HK-2 (cell line): ENCODE data around the gene EML1.

Source experiments
- DNase-seq: peaks from one replicate; pipeline ENCODE4 v3.0.0-alpha.2; 2018; ENCODE audit not compliant: unreplicated experiment

The EML1 gene

DNA sequence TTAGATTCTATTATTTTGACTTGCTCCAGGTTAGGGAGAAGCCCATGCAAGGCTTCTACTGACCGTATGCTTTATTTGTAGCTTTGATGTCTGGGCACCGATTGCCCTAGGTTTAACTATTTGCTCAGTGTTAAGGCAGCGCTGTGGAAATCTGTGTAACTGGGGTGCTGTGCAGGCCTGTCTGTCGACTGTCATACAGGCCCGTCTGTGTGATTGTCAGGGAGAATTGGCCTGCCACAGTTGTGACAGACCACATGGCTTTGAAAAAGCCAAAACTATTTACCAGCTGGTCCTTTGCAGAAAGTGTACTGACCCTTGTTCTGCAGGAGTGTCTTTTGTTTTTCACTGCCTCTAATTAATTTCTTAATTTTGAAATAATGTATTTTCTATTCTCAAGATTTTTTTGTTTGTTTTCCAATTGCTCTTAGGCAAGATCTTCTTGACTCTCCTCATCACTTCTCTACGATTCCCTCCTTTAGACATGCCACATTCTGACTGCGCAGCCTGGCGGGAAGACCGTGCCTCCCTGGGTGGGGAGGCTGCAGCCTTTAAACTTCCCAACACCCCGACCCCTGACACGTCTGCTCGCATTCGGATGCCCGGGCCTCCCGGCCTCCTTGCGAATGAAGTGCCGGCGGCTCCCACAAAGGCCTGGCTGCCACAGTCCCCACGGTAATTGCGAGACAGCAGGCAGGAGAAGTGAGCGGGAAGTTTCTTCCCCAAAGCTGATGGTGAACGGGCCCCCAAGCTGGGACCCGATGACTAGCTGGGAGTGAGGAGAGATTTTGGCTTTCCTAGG lies 173.0 kb downstream of the EML1 start:
- DNase-seq: no peak

DNA sequence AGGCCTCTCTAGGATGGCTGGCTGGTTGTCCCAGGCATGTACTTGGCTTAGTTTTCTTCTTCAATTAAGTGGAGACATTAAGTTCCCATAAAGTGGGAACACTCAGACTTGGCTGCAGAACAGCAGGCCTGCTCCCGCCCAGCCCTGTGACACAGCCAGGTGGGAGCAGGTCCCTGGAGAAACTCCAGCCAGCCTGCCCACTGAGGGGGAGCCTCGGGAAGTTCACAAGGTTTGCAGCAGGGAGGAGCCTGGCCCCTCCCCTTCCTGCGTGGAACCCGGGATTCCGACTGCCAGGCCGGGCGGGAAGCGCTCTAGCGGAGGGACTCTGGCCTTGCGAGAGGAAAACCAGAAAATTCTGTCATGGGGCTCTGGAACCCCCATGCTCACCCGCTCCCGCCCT lies 173.7 kb downstream of the EML1 start:
- DNase-seq: no peak

DNA sequence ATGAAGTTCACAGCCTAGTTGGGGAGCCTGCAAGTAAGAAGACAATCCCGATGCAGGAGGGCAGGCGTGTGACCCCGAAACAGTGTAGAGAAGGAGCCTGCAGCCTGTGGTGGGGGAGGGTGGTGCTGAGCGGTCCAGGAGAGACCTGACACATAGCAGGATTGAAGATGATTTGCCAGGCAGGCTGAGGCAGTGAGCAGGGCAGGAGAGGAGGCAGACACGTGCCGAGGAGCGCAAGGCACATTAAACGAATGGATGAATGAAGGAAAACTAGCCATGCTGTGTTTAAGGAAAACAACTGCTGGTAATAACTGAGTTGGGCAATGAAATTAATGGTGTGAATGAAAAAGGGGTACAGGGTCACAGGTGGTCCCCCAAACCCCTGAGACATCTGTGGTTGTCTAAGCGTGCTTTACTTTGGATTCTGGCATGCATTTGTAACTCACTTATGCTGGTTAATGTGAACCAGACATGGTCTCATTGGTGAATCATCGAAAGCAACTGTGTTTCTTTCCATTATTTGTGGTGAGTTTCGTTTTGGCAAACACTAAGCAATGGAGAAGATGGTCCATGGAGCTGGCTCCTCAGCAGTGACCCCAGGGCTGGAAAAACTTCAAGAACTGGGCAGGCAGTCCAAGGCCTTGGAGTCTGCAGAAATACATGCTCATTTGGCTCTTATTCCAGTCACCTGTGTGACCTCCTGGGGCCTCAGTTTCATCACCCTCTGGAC lies 175.1 kb downstream of the EML1 start:
- DNase-seq: no peak

DNA sequence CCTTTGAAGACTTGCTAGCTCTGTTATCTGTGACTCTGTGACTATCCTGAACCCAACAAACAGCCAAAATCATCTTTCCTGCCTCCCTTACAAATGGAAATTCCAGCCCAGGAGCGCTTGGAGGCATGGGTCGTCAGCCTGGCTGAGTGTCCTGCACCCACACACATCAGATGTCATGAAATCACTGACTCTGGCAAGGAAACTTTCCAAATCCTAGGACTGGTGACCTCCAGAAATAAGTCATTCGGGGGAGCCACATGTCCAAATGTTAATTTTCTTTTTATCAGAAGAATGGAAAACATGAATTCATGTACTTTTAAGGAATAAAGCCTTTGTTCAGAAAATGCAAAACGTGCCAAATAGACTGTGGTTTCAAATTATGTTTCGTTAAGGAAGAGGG lies 175.7 kb downstream of the EML1 start:
- DNase-seq: no peak

DNA sequence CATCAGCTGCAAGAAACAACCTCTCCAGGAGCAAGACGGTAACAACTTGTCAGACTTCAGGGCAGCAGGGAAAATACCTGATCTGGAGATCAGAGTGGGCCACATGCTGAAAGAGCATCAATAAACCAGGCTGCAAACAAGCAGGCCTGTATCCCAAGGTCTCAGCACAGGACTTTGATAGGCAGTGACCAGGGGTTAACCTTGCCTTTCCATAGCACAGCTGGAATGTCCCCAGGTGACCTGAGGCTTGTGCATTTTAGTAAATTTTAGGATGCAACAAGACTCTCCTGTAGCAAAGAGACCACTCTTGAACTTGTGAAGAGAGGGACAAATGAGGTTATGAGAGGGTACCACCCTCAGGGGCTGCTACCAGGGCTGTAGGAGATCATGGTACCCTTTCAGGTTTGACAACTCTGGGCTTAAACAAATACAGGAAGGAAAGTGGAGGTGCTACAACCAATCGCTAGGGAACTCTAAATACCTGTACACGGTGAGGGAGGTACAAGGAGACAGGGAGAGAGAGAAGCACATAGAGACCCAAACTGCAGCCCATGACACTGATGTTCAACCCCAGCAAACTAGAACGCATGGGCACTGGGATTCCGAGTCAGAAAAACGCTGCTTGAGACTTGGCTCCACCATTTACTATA lies 176.6 kb downstream of the EML1 start:
- no peak for DNase-seq

DNA sequence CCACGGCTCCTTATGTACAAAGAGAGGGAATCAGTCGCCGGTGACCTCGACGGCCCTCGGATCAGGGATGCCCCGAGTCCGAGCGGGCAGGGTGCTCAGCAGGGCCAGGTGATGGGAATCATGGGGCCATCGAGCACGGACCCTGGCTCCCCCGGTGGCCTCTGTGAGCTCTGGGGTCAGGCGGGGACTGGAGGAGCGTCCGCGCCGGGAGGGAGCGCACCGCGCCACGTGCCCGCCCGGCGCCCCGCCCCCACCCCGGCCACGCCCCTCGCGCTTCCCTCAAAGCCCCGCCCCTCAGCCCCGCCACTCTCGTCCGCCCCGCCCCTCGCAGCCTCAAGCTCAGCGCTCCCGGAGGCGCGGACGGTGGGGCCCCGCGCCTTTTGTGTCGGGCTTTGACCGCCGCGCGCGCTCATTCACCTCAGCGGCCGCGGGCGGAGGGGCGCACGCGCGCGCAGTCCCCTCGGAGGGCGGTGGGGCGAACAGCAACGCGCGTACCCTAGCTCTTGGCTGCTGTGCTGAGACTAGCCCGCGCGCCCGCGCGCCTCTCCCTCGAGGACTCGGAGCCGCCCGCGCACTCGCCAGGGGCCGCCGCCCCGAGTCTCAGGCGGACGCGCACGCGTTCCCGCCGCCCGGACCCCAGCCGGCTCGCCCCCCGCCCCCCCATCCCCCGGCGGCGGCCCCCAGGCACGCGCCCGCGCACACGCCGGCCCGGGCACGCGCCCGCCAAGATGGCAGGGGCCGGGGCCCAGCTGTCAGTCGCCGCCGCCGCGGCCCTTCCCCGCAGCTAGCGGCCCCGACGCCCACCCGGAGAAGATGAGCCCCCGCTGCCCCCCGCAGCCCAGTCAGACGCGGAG lies 178.1 kb downstream of the EML1 start:
- peak; percentile 89 for DNase-seq

DNA sequence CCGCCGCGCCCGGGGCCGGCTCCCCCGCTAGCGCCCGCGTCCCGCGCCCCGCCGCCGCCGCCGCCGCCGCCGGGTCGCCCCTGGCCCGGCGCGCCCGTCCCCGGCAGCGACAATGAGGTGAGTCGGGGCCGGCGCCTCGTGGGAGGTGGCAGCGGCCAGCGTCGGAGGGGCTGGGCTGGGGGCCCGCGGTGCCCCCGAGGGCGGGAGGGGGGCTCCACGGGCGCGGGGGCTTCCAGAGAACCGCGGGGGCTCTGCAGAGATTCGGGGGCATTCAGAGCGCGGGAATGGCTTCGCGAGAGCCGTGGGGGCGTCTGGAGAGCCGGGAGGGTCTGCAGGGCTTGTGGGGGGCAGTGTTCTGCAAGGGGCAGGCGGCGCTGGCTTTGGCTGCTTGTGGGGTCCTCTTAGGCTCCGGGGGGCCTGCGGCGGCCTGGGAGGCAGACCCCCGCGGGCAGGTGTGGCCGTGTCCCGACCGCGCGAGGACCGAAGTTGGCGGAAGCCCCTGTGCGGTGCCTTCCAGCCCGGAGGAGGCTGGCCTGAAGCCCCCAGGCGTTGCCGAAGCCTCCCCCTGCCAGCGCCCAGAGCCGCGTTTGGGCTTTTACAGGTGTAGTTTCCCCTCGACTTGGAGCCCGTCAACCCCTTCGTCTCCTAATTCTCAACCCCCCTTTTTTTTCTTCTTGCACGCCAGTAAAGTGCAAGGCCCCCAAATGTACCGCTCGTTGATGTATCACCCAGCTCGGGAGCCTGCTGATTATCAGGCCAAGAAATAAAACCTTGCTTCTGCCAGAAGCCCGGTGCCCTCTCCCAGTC lies 178.9 kb downstream of the EML1 start:
- peak; percentile 19 for DNase-seq

DNA sequence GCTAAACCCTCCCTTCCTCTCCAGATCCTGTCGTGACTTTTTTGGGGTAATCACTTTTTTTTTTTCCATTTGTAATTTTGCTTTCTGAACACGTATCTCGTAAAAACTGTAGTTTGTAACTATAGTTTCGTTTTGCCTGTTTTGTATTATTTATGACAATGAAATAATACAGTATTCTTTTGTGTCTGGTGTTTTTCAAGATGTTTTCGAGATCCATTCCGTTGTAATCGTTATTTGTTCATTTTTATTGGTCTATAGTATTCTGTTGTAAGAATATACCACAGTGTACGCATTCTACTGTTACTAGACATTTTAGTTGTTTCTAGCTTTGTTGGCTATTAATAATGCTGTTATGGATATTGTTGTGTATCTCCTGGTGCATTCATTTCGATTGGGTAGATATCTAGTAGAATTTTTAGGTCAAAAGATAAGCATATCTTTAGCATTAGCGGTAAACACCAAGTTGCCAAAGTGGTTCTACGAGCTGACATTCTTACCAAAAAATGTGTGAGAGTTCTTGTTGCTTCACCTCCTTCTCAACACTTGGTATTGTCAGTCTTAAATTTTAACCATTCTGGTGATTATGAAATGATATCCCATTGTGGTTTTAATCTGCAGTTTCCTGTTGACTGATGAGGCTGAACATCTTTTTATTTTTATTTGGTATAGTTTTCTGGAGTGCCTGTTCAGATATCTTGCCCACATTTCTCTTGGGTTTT lies 179.7 kb downstream of the EML1 start:
- DNase-seq: no peak

DNA sequence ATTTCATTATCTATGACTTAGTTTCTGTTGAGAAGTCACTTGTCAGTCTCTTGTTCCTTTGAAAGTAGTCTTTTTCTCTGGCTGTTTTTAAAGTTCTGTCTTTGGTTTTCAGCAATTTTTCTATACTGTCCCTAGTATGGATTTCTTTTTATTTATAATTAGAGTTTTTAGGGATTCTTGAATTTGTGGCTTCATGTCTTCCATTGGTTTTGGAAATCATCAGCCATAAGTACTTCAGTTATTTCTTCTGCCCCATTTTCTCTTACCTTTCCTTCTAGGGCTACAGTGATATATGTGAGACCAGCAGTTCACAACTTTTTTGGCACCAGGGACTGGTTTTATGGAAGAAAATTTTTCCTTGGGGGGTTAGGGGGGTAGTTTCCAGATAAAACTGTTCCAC lies 182.0 kb downstream of the EML1 start:
- DNase-seq: no peak

DNA sequence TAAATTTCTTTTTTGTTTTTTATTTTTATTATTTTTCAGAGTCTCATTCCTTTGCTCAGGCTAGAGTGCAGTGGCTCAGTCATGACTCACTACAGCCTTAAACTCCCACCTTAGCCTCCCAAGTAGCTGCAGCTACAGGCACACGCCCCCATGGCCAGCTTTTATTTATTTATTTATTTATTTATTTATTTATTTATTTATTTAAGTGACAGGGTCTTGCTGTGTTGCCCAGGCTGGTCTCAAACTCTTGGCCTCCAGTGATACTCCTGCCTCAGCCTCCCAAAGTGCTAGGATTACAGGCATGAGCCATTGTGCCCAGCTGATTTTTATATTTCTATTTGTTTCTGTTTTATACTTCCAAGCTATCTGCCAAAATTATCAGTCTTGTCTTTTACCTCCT lies 182.8 kb downstream of the EML1 start:
- no peak for DNase-seq

DNA sequence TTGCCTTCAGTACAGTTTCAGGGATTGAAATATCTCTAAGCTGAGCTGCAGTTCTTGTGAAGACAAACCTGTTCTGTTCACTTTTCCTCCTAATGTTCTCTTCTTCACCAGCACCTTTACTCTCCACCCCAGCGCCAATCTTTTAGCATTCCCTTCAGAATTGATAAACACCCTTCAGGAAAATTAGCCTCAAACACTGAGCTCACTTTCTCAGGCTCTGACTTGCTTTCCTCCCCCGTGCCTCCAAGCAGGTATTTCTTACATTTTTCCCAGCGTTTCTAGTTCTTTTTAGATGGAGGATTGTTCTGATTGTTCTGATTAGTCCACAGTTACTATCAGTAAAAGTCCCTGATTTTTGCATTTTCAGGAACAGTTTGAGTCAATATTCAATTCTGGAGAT lies 183.5 kb downstream of the EML1 start:
- DNase-seq: no peak

DNA sequence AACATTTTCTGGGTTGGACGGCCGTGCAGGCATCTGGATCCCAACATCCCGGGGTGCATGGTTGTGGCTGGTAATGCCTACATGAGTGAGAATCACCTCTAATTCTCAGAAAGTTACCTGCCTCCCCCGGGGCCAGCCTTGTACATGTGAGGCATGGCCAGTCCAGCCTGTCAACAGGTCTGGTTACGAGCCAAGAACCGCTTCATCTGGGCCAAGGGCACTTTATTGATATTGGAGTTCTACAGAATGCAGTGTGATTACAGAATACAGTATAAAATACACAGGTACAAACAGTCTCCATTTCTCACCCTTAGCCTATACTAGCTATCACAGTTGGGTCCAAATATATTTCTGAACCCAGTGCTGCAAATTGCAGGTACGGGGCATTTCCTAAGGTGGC lies 187.1 kb downstream of the EML1 start:
- no peak for DNase-seq

DNA sequence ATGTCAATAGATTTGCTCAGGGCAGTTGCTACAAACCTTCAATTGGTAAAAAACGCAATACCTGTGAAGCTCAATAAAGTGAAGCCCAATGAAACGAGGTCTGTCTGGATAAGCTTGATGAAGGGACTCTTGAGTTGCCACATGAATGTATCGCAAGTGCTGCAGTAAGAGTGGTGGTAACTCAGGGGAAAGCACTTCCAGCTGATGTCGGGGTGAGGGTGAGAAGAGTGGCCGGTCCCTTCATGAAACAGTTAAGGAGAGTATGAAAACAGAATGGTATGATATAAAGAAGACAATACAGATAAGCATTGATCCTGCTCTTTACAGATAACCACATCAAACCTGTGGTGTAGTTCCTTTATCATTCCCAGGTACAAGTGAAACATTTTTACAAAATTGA lies 188.6 kb downstream of the EML1 start:
- DNase-seq: no peak

DNA sequence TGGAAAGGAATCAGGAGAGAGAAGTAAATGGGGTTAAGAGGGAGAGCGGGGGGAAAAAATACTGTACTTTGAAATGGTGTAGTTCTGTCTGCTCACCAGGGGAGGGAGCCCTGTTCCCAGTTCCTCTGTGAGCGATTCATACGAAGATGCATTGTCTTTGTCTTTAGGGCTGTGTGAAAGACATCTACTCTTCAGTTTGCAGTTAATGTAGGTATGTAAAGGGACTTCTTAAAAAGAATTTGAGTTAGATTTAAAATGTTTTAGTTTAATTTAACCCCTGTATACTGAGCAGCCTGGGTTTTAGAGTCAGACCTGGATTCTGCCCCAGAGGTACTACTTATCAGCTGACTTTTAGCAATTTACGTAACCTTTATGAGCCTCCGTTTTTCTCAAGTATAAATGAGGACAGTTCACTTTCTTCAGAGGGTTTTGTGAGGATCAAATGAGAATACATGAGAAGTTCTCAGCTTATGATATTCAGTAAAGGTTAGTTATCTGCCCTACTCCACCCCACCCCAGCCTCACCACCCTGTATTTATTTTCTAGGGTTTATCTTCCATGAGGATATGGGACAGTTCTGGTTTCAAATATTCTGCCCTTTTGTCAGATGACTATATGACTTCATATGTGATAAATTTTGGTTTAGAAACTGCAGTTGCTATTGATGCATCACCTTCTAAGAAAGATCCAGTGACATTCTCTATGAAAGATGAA lies 189.5 kb downstream of the EML1 start:
- DNase-seq: peak; percentile 56

DNA sequence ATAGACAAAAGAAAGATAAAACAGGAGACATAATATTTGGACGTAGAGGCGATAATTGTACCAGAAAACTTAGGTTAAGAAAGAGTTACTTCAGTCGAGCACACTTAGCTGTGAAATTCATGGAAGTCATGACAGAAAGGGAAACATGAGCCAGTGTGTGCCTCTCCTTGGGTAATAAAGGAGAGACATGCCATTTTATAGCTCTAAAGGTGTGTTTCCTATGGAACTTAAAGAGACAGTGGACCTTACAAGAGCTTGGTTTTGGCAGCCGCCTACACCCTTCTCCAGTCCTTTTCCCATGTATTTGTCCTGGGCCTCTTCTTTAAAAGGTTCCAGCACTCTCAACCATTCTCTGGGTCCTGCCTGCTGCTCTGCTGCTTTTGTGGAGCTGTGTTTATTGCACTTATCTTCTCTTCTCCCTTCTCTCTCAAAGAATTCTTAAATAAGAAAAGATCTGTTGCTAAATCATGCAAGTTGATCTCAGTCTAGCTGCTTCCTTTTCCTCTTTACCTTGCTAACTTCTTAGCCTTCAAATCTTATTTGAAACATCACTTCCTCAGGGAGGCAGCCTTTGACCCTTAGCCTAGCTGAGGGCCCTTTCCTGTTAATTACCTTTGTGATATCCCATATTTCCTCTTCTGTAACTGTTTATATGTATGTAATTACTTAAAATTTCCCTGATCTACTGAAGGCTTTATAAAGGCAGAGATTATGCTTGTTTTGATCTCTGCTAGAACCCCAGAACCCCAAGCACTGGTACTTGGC lies 190.2 kb downstream of the EML1 start:
- no peak for DNase-seq

DNA sequence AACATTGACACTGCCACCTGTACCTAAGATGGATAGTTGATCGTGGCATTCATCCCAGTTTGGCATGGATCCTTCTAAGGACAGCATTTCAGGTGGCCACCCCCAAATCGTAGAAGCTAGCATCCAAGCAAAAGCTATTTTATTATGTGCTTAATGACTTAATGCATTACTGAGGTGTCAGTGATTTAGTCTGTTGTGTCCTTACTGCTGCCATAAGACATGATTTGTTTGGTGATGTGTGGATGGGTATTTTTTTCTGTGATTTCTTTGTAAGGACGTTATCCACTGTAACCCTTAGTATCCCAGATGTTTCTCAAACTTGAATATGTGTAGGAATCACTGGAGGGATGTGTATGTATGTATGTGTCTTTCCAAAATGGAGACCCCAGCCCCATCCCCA lies 190.8 kb downstream of the EML1 start:
- no peak for DNase-seq

DNA sequence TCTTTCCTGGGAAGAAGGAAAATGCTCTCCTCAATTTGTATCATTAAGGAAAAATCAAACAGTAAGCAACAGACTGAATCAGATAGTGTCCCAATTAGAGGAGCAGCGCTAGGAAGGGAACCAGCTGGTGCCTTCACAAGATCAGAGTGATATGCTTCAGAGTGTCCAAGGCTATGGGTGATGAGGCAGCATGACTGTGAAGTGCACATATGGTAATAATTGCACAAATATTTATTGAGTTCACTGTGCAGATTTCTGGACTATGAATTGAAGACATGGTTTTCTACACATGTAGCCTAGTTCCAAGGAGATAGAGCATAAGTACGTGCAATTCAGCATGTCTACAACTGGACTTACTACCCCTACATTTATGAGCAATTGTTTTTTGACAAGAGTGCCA lies 193.2 kb downstream of the EML1 start:
- no peak for DNase-seq

DNA sequence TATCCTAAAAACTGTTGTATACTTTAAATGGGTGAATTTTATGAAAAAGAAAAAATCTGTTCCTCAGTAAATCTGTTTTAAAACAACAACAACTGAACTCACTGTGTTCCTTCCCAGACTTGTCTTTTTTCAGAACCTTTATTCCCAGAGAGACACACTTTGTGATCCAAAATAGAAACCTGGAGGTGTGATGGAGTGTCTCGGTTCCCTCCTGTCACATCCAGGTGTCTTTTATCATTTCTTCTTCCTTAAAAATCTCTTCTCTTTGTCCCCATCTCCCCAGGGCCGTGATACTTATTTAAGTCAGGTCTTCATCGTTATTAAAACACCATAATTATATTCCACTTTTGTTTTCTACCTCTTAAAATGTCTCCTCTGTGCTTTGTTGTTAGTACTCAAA lies 195.8 kb downstream of the EML1 start:
- no peak for DNase-seq
